IMR-90 (cell line): ENCODE results near the gene APC. TPM values are rescaled to one million over a fixed set of nuclear protein-coding genes. Genes with fewer than 3 reads are reported as not detected.

ENCODE experiments used
- ATAC-seq: fragments of 200-7000 bp; cut with Tn5 transposase; 2 replicates; pipeline ENCODE4 v1.9.1; 2020; ENCODE audit warnings: low read depth, mild to moderate bottlenecking, moderate library complexity
- BruUV-seq: library from RNA; stranded (reverse); fragments of 400-500 nt; replicated peaks from 2 replicates; lab custom pipeline; 2021; lab: Mats Ljungman, UMichigan
- CTCF ChIA-PET: fragments of 300-600 bp; formaldehyde crosslinking; extraction: SDS; loops from one replicate; lab custom pipeline; 2021; ENCODE audit warnings: antibody characterized with exemption; lab: Yijun Ruan, JAX
- POLR2A ChIA-PET: fragments of 300-600 bp; sonication (Branson Sonifier 250); formaldehyde crosslinking; loops from one replicate; lab custom pipeline; 2022; ENCODE audit warnings: antibody characterized with exemption; ENCODE audit not compliant: unreplicated experiment; lab: Charles Lee
- DNase-seq: peaks from one replicate; pipeline ENCODE4 v3.0.0; 2013
- H2AFZ ChIP-seq: replicated peaks from 2 replicates; pipeline ENCODE3; 2013; ENCODE audit warnings: low read length, mild to moderate bottlenecking; ENCODE audit not compliant: poor library complexity
- H2AK5ac ChIP-seq: 2 replicates; pipeline ENCODE4 v1.6.1; 2013; ENCODE audit warnings: low read depth, low read length, inconsistent platforms
- H2AK9ac ChIP-seq: replicated peaks from 2 replicates; pipeline ENCODE3; 2013; ENCODE audit warnings: mild to moderate bottlenecking, low read depth, low read length, moderate library complexity; ENCODE audit not compliant: poor library complexity
- H2BK120ac ChIP-seq: 2 replicates; pipeline ENCODE4 v1.6.1; 2013; ENCODE audit warnings: low read depth, low read length, inconsistent platforms
- H2BK15ac ChIP-seq: 3 replicates; pipeline ENCODE4 v1.6.1; 2013; ENCODE audit warnings: low read depth, low read length, inconsistent platforms
- H2BK20ac ChIP-seq: 2 replicates; pipeline ENCODE4 v1.6.1; 2013; ENCODE audit warnings: low read depth, mild to moderate bottlenecking, inconsistent platforms, low read length, moderate library complexity
- H2BK5ac ChIP-seq: 2 replicates; pipeline ENCODE4 v1.6.1; 2013; ENCODE audit warnings: mild to moderate bottlenecking, low read depth, low read length, inconsistent platforms; ENCODE audit not compliant: poor library complexity, severe bottlenecking
- H3K14ac ChIP-seq: replicated peaks from 2 replicates; pipeline ENCODE4 v1.6.1; 2013; ENCODE audit warnings: low read depth, low read length, inconsistent platforms
- H3K18ac ChIP-seq: 2 replicates; pipeline ENCODE4 v1.6.1; 2013; ENCODE audit warnings: low read depth, low read length, control low read depth
- H3K23ac ChIP-seq: 2 replicates; pipeline ENCODE4 v1.6.1; 2013; ENCODE audit warnings: low read depth, low read length, inconsistent platforms
- H3K27ac ChIP-seq: 2 replicates; pipeline ENCODE4 v1.5.1; 2013; ENCODE audit warnings: mild to moderate bottlenecking, control low read depth, low read length; ENCODE audit not compliant: insufficient read depth
- H3K27me3 ChIP-seq: 2 replicates; pipeline ENCODE4 v1.6.1; 2013; ENCODE audit warnings: low read length; ENCODE audit not compliant: control insufficient read depth, insufficient read depth
- H3K36me3 ChIP-seq: 2 replicates; pipeline ENCODE4 v1.6.1; 2013; ENCODE audit warnings: low read length, mixed read lengths; ENCODE audit not compliant: control insufficient read depth, insufficient read depth
- H3K4ac ChIP-seq: 2 replicates; pipeline ENCODE4 v1.6.1; 2013; ENCODE audit warnings: low read depth, low read length, inconsistent platforms
- H3K4me1 ChIP-seq: 2 replicates; pipeline ENCODE4 v1.6.1; 2013; ENCODE audit warnings: low read length, mixed read lengths; ENCODE audit not compliant: control insufficient read depth, insufficient read depth
- H3K4me2 ChIP-seq: 2 replicates; pipeline ENCODE4 v1.6.1; 2013; ENCODE audit warnings: low read depth, mild to moderate bottlenecking, control low read depth, low read length, moderate library complexity
- H3K4me3 ChIP-seq: 2 replicates; pipeline ENCODE4 v1.5.1; 2013; ENCODE audit warnings: low read depth, mild to moderate bottlenecking, control low read depth, low read length, moderate library complexity; ENCODE audit not compliant: insufficient read depth
- H3K56ac ChIP-seq: 2 replicates; pipeline ENCODE4 v1.6.1; 2013; ENCODE audit warnings: low read length, inconsistent platforms; ENCODE audit not compliant: insufficient read depth; ENCODE audit errors: extremely low read depth
- H3K79me1 ChIP-seq, 2 experiments: 2 replicates each; pipeline ENCODE4 v1.6.1; 2013; ENCODE audit warnings: low read length in 2 of 2, inconsistent platforms in 1 of 2, low read depth in 1 of 2
- H3K9ac ChIP-seq: 2 replicates; pipeline ENCODE4 v1.6.1; 2013; ENCODE audit warnings: low read depth, low read length, control low read depth
- H3K9me1 ChIP-seq: 2 replicates; pipeline ENCODE4 v1.6.1; 2013; ENCODE audit warnings: low read length, inconsistent platforms; ENCODE audit not compliant: insufficient read depth
- H3K9me3 ChIP-seq: 2 replicates; pipeline ENCODE4 v1.6.1; 2013; ENCODE audit warnings: low read length; ENCODE audit not compliant: control insufficient read depth, insufficient read depth
- H4K20me1 ChIP-seq: 2 replicates; pipeline ENCODE4 v1.6.1; 2013; ENCODE audit warnings: low read length, inconsistent platforms; ENCODE audit not compliant: insufficient read depth
- H4K5ac ChIP-seq: 2 replicates; pipeline ENCODE4 v1.6.1; 2013; ENCODE audit warnings: mild to moderate bottlenecking, low read depth, low read length, control low read depth
- H4K8ac ChIP-seq, 2 experiments: 2 replicates each; pipeline ENCODE4 v1.6.1; 2013; ENCODE audit warnings: low read depth in 2 of 2, low read length in 2 of 2, control low read depth in 1 of 2, inconsistent platforms in 1 of 2
- H4K91ac ChIP-seq: 2 replicates; pipeline ENCODE4 v1.6.1; 2013; ENCODE audit warnings: low read depth, low read length, inconsistent platforms; ENCODE audit not compliant: insufficient read depth
- FOS ChIP-seq: fragments of 150-350 bp; IDR thresholded peaks from 2 replicates; pipeline ENCODE4 v1.6.1; 2016; ENCODE audit warnings: low read depth, low read length
- MAFK ChIP-seq: IDR thresholded peaks from 2 replicates; pipeline ENCODE4 v1.6.1; 2012; ENCODE audit warnings: low read depth, low read length, improper control_type of control experiment
- NFE2L2 ChIP-seq: fragments of 150-350 bp; IDR thresholded peaks from 2 replicates; pipeline ENCODE4 v1.6.1; 2016; ENCODE audit warnings: low read depth, mild to moderate bottlenecking, low read length
- WGBS, 2 experiments: methylation state at CpG; one replicate each; pipeline versions ENCODE4 v1.1.5 to v1.1.7; 2013; ENCODE audit warnings: missing lambda C conversion rate in 2 of 2; ENCODE audit not compliant: insufficient read length in 1 of 2; ENCODE audit errors: extremely low coverage in 2 of 2; 5-methylcytosine and 5-hydroxymethylcytosine counted together
- dilution Hi-C: fragments of 300-500 bp; cut with HindIII; formaldehyde crosslinking; loops from one replicate; pipeline ENCODE4 v1.14.3; 2018; ENCODE audit warnings: low sequenced_read_pairs; ENCODE audit not compliant: unreplicated experiment
- in situ Hi-C: fragments of 300-500 bp; cut with MboI; formaldehyde crosslinking; loops from 3 replicates; pipeline ENCODE4 v1.14.3; 2019; ENCODE audit warnings: low sequenced_read_pairs, inconsistent platforms, mixed read lengths
- intact Hi-C: fragments of 100-400 bp; cut with micrococcal nuclease; formaldehyde crosslinking; loops from 2 replicates; pipeline ENCODE4 v1.10.0; 2022
- polyA plus RNA-seq, 3 experiments: library from polyadenylated mRNA; depleted of rRNA; stranded (reverse); fragments of >200 nt; gene quantifications; 2 replicates each; pipeline ENCODE4 v1.2.3, GENCODE V29; 2012; ENCODE audit warnings: low replicate concordance in 1 of 3
- total RNA-seq: library from RNA; depleted of rRNA; stranded (reverse); fragments of >200 nt; gene quantifications from 2 replicates; pipeline ENCODE4 v1.2.3, GENCODE V29; 2012

Gene APC
- total and polyA plus RNA-seq, 2 of the 4 experiments (the other 2 are of a cell fraction) = 7.3 to 58.4 TPM

- H3K14ac ChIP-seq = no peak overlapping the region
- DNase-seq (no peak), ATAC-seq (no peak)
- ChIA-PET CTCF (no interaction called here), POLR2A (interaction anchor here (0.5 kb wide), 1 partner anchor 23 kb away, joined by 5 read pairs; no protein-coding TSS in a partner anchor)
- H2BK15ac ChIP-seq = no peak overlapping the region
- no peak overlapping the region for H2AK5ac ChIP-seq
- H4K8ac ChIP-seq = no peak overlapping the region
- BruUV-seq = no TSS peak
- no peak overlapping the region for H3K56ac ChIP-seq
- H3K23ac ChIP-seq = no peak overlapping the region
- peaks cover 10 to 17% of the 10 kb centered on the region in 2 experiments for H3K79me1 ChIP-seq
- H3K27me3 ChIP-seq = no peaks in the 10 kb centered on the region
- H2AK9ac ChIP-seq = no peak overlapping the region
- WGBS, 2 experiments = no CpG with 5 or more reads among the region's 2 CpGs
- H4K91ac ChIP-seq = no peak overlapping the region
- H3K18ac ChIP-seq = no peak overlapping the region
- no peaks in the 10 kb centered on the region for H3K9me1 ChIP-seq
- H4K20me1 ChIP-seq = peaks cover 4% of the 10 kb centered on the region; the same call in 1 of the 2 replicates
- no peak overlapping the region for H3K4ac ChIP-seq
- no peak overlapping the region for H3K9ac ChIP-seq
- H3K9me3 ChIP-seq = no peaks in the 10 kb centered on the region
- H3K4me3 ChIP-seq = no peak overlapping the region
- H4K5ac ChIP-seq = no peak overlapping the region
- no peaks in the 10 kb centered on the region for H3K36me3 ChIP-seq
- intact Hi-C loops (no loop called here), in situ Hi-C loops (no loop called here), dilution Hi-C loops (no loop called here)
- H3K4me2 ChIP-seq = no peak overlapping the region; the same call in 1 of the 2 replicates
- H3K27ac ChIP-seq = no peak overlapping the region
- no peaks in the 10 kb centered on the region for H3K4me1 ChIP-seq
- TF ChIP-seq NFE2L2 = no peak
- TF ChIP-seq MAFK = no peak
- no peak for TF ChIP-seq FOS
- H2BK20ac ChIP-seq = no peak overlapping the region
- no peak overlapping the region for H2BK120ac ChIP-seq
- no peak overlapping the region for H2BK5ac ChIP-seq
- H2AFZ ChIP-seq = no peak overlapping the region
Measured at GRCh38 chr5:112720576-112720975, 17.1 kb upstream of the APC start.
